Measurements from ENCODE around the gene TMIE. TPM values are rescaled to one million over a fixed set of nuclear protein-coding genes. Genes with fewer than 3 reads are reported as not detected.

TMIE gene
- total RNA-seq, 1 experiment from 2014 or later, result 1.1 TPM

- Histone ChIP-seq H3K36me3 (ENCODE audit: control insufficient read depth, insufficient read depth, low read length) (no peaks in the 10 kb centered on the region), H3K9me3 (ENCODE audit: control insufficient read depth, insufficient read depth, low read depth, low read length) (no peaks in the 10 kb centered on the region), H3K4me1 (ENCODE audit: control insufficient read depth, insufficient read depth, low read length) (no peaks in the 10 kb centered on the region), H3K4me3 (ENCODE audit: low read depth in 2 of 2, low read length in 2 of 2) (no peak overlapping the region), H3K27ac (ENCODE audit: low read length) (no peak overlapping the region), H3K27me3 (ENCODE audit: control insufficient read depth, insufficient read depth, low read length) (no peaks in the 10 kb centered on the region)
- TF ChIP-seq SIN3A (IDR thresholded peaks at IDR 0.05; ENCODE audit: borderline replicate concordance, insufficient read depth, low read depth, low read length), result no peak
- TF ChIP-seq TCF7L2 (IDR thresholded peaks at IDR 0.05; ENCODE audit: low read depth, low read length), result no peak
- no peak for TF ChIP-seq POLR2AphosphoS5 (IDR thresholded peaks at IDR 0.05; ENCODE audit: low read depth, low read length)
- no peak for TF ChIP-seq CTCF (IDR thresholded peaks at IDR 0.05)
- TF ChIP-seq REST (IDR thresholded peaks at IDR 0.05; ENCODE audit: insufficient read depth in 1 of 2, low read depth in 2 of 2, low read length in 1 of 2), result no peak
- ChIA-PET POLR2A (no interaction called here), CTCF (no interaction called here)
- BruUV-seq (replicated peaks), result no TSS peak
- DNase-seq (ENCODE audit: low read depth, low spot score), result no peak
- no peak for ATAC-seq
- in situ Hi-C loops (cut with HindIII; ENCODE audit: low pct_unique_long_range_greater_than_20kb, low sequenced_read_pairs) (no loop called here), intact Hi-C loops (cut with micrococcal nuclease; ENCODE audit: unreplicated experiment) (no loop called here)
Observed at GRCh38 chr3:46661776-46662766, 39.1 kb upstream of the TMIE start.

GRCh38 chr3:46662771-46663551, 38.2 kb upstream of the TMIE start:
- ChIA-PET POLR2A (no interaction called here), CTCF (no interaction called here)
- no peaks in the 10 kb centered on the region for H3K36me3 ChIP-seq (ENCODE audit: control insufficient read depth, insufficient read depth, low read length)
- in situ Hi-C loops (cut with HindIII; ENCODE audit: low pct_unique_long_range_greater_than_20kb, low sequenced_read_pairs) (no loop called here), intact Hi-C loops (cut with micrococcal nuclease; ENCODE audit: unreplicated experiment) (no loop called here)
- no peaks in the 10 kb centered on the region for H3K27me3 ChIP-seq (ENCODE audit: control insufficient read depth, insufficient read depth, low read length)
- no TSS peak for BruUV-seq (replicated peaks)
- no peak overlapping the region for H3K27ac ChIP-seq (ENCODE audit: low read length)
- no peaks in the 10 kb centered on the region for H3K9me3 ChIP-seq (ENCODE audit: control insufficient read depth, insufficient read depth, low read depth, low read length)
- ATAC-seq (no peak), DNase-seq (ENCODE audit: low read depth, low spot score) (no peak)
- H3K4me3 ChIP-seq (ENCODE audit: low read depth in 2 of 2, low read length in 2 of 2), result no peak overlapping the region
- no peak for TF ChIP-seq CTCF (IDR thresholded peaks at IDR 0.05)
- no peak for TF ChIP-seq POLR2AphosphoS5 (IDR thresholded peaks at IDR 0.05; ENCODE audit: low read depth, low read length)
- no peak for TF ChIP-seq SIN3A (IDR thresholded peaks at IDR 0.05; ENCODE audit: borderline replicate concordance, insufficient read depth, low read depth, low read length)
- no peak for TF ChIP-seq REST (IDR thresholded peaks at IDR 0.05; ENCODE audit: insufficient read depth in 1 of 2, low read depth in 2 of 2, low read length in 1 of 2)
- TF ChIP-seq TCF7L2 (IDR thresholded peaks at IDR 0.05; ENCODE audit: low read depth, low read length), result no peak
- no peaks in the 10 kb centered on the region for H3K4me1 ChIP-seq (ENCODE audit: control insufficient read depth, insufficient read depth, low read length)
